Heart right ventricle (tissue), 16 donors: Measurements from ENCODE around the gene MAP7. TPM values are rescaled to one million over a fixed set of nuclear protein-coding genes. Genes with fewer than 3 reads are reported as not detected.

Experiments used
- ATAC-seq, 8 donors: fragments of 200-7000 bp; cut with Tn5 transposase; one replicate each; pipeline ENCODE4 v1.9.1; 2020; ENCODE audit warnings: mild to moderate bottlenecking in 8 of 8, moderate library complexity in 8 of 8, moderate number of reproducible peaks in 1 of 8
- DNase-seq, 2 donors: peaks; one replicate each; pipeline ENCODE4 v3.0.0-alpha.2; 2020
- H3K27ac ChIP-seq, 10 donors: fragments of 200-600 bp; sonication (generic) in 2 of 10; one replicate each; pipeline versions ENCODE4 v1.5.0 to v1.8.0; 2020 to 2022; ENCODE audit warnings: mild to moderate bottlenecking in 3 of 10
- H3K27me3 ChIP-seq, 7 donors: fragments of 200-600 bp; one replicate each; pipeline ENCODE4 v1.8.0; 2021 to 2022; ENCODE audit warnings: mild to moderate bottlenecking in 2 of 7
- H3K36me3 ChIP-seq, 9 donors: fragments of 200-600 bp; sonication (generic) in 1 of 9; one replicate each; pipeline versions ENCODE4 v1.5.0 to v1.8.0; 2020 to 2022; ENCODE audit warnings: mild to moderate bottlenecking in 2 of 9
- H3K4me1 ChIP-seq, 9 donors: fragments of 200-600 bp; sonication (generic) in 1 of 9; one replicate each; pipeline versions ENCODE4 v1.5.0 to v1.8.0; 2020 to 2022; ENCODE audit warnings: mild to moderate bottlenecking in 4 of 9
- H3K4me3 ChIP-seq, 10 donors: fragments of 200-600 bp; sonication (generic) in 2 of 10; one replicate each; pipeline versions ENCODE4 v1.5.0 to v1.8.0; 2020 to 2022; ENCODE audit warnings: mild to moderate bottlenecking in 7 of 10, moderate library complexity in 2 of 10
- H3K9me3 ChIP-seq, 11 donors: fragments of 200-600 bp in 10 of 11; sonication (generic) in 2 of 11; one replicate each; pipeline versions ENCODE4 v1.5.0 to v1.8.0; 2013 to 2022; ENCODE audit warnings: mild to moderate bottlenecking in 2 of 11, control low read depth in 1 of 11, moderate library complexity in 1 of 11
- WGBS, 2 donors: extraction: QIAGEN DNeasy Blood & Tissue Kit; methylation state at CpG; one replicate each; pipeline ENCODE4 v1.1.7; 2013; ENCODE audit warnings: inconsistent platforms in 1 of 2; 5-methylcytosine and 5-hydroxymethylcytosine counted together
- intact Hi-C, 10 donors: fragments of 100-400 bp; cut with DNase I; formaldehyde crosslinking; loops; one replicate each; pipeline versions ENCODE4 v1.11.1 to v1.14.2; 2022
- polyA plus RNA-seq, 2 donors: library from polyadenylated mRNA; stranded (reverse); fragments of 200-250 nt; gene quantifications; one replicate each; pipeline ENCODE4 v1.2.3, GENCODE V29; 2013
- total RNA-seq, 10 donors: library from RNA; stranded (reverse); fragmentation: NEBNext Ultra II Directional in 3 of 10; extraction: Animal tissue kit (Norgen Biotek cat#: 25700) in 3 of 10; gene quantifications; one replicate each; pipeline versions ENCODE4 v1.2.1 to v1.2.4, GENCODE V29; 2021 to 2023
- TF ChIP-seq, protein P1 (sequence below), 9 donors: fragments of 200-600 bp; sonication (generic) in 2 of 9; IDR thresholded peaks; one replicate each; pipeline versions ENCODE4 v1.5.0 to v1.8.0; 2021 to 2022; ENCODE audit warnings: antibody characterized with exemption in 9 of 9, mild to moderate bottlenecking in 5 of 9, moderate library complexity in 1 of 9
- donor health status: Arrhythmogenic right ventricular cardiomyopathy.
- donor health status: ischemic (EF 13 %, LVEDD 7.1; RV severe dilation, severe dysfunction).
- donor health status: healthy with polysubstance abuse.
- donor health status: DM: no; HTN: yes; CAD: no.
- donor health status: DM: no; HTN: no; CAD: no.
- donor health status: ischemic (EF 25% LVEDD 6.9; RV normal size, moderate dysfunction).
- donor health status: ischemic (EF 25% LVEDD 5.7; RV mildly dilated, moderate dysfunction).
- donor health status: healthy.
- donor health status: DM: yes; HTN: yes; CAD: no.
- donor health status: Ischemic cardiomyopathy.
- donor health status: ischemic (EF 35%, LVEDD 5.7; RV mildly dilated, moderate dysfunction).
- donor health status: nonischemic (EF 11% LVEDD 7.7; RV severe dilation, severe dysfunction).
- donor health status: DM: yes; HTN: yes; CAD: no.
- donor health status: PGD.
- donor health status: ischemic (EF 29% LVEDD 5.4; RV normal size, mild dysfunction).
- donor health status: nonischemic (EF 23%, LVEDD 6.1; RV moderate dilation, normal function).

MAP7 gene
- total and polyA plus RNA-seq, 12 donors: 0.48 to 4.1 (median 2.3) TPM

DNA sequence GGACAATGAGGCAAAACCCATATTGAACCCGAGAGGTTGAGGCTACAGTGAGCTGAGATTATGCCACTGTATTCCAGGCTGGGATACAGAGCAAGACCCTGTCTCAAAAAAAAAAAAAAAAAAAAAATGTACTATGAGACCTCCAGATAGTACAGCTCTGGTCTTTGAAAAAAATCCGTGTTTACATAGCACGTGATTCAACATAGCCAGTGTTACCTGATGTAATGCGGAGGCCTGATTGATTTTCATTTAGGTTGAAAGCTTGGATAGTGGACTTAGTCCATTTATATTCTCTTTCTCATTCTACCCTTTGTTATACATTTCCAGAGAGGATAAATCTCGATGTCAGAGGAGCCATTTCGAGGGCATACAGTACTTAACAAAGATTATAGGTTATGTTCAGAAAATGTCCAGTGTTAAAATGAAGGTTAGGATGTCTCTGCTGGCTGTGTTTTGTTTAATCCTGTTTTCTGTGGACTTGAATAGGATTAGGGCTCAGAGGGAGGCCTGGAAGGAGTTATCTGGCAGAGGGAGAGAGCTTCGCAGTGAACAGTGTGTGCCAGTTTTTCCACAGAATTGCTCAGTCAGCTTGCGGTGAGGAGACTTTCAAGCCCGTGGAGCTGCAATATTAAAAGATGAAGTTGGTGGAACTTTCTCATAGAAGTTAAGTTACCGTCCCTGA, 226.7 kb downstream of the MAP7 start:
- ATAC-seq (peak in 4 of 8 donors; percentile 36 to 75 (median 54)), DNase-seq (no peak)
- Histone ChIP-seq H3K27me3 (no peaks in the 10 kb centered on the region), H3K4me3 (no peak overlapping the region), H3K36me3 (no peaks in the 10 kb centered on the region), H3K9me3 (no peaks in the 10 kb centered on the region), H3K4me1 (peaks cover 0 to 16% (median 4%) of the 10 kb centered on the region in 9 donors), H3K27ac (no peak overlapping the region)
- 85% methylated on average over 10 of the region's 10 CpGs for whole genome bisulfite sequencing, 2 donors
- intact Hi-C loops: no loop called here
- TF ChIP-seq, protein P1, sequence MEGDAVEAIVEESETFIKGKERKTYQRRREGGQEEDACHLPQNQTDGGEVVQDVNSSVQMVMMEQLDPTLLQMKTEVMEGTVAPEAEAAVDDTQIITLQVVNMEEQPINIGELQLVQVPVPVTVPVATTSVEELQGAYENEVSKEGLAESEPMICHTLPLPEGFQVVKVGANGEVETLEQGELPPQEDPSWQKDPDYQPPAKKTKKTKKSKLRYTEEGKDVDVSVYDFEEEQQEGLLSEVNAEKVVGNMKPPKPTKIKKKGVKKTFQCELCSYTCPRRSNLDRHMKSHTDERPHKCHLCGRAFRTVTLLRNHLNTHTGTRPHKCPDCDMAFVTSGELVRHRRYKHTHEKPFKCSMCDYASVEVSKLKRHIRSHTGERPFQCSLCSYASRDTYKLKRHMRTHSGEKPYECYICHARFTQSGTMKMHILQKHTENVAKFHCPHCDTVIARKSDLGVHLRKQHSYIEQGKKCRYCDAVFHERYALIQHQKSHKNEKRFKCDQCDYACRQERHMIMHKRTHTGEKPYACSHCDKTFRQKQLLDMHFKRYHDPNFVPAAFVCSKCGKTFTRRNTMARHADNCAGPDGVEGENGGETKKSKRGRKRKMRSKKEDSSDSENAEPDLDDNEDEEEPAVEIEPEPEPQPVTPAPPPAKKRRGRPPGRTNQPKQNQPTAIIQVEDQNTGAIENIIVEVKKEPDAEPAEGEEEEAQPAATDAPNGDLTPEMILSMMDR (IDR thresholded peaks at IDR 0.05): no peak

DNA sequence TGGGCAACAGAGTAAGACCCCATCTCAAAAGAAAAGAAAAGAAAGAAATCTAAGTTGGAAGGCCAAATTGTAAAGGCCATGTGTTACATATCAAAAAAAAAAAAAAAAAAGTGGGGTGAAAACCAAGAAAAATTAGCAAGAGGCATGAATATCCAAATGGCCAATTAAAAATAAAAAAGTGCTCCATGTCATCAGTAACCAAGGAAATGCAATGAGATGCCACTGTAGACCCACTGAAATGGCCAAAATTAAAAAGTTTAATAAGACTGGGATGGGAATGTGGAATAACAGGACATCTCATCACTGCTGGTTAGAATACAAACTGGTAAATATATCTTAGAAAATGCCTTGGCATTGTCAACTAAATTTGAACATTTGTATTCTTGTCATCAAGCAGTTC, 230.5 kb downstream of the MAP7 start:
- H3K4me3 ChIP-seq: no peak overlapping the region
- intact Hi-C loops: loop anchor here in 8 of 10 donors (5.0 to 10.0 kb wide), 6 partner anchors 782 to 867 kb away; no protein-coding TSS in a partner anchor
- H3K9me3 ChIP-seq: no peaks in the 10 kb centered on the region
- H3K4me1 ChIP-seq: peaks cover 0 to 5% (median 0%) of the 10 kb centered on the region in 9 donors
- no peaks in the 10 kb centered on the region for H3K27me3 ChIP-seq
- no peaks in the 10 kb centered on the region for H3K36me3 ChIP-seq
- ATAC-seq: no peak
- no peak for DNase-seq
- H3K27ac ChIP-seq: no peak overlapping the region
- TF ChIP-seq, protein P1 (IDR thresholded peaks at IDR 0.05): no peak

DNA sequence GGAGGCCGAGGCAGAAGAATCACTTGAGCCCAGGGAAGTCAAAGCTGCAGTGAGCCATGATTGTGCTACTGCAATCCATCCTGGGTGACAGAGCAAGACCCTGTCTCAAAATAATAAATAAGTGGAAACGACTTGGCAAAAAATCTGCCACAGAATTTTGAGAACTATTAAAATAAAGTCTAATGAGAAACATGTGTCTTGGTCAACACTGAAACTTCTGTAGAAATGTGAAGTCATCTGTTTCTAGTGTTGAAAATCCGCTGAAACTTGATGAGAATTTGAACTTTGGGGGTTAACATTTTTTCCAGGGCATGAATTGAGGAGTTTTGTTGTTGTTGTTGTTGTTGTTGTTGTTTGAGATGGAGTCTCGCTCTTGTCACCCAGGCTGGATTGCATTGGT, 231.5 kb downstream of the MAP7 start:
- no peaks in the 10 kb centered on the region for H3K36me3 ChIP-seq
- TF ChIP-seq, protein P1 (IDR thresholded peaks at IDR 0.05): no peak
- intact Hi-C loops: loop anchor here in 8 of 10 donors (5.0 to 10.0 kb wide), 6 partner anchors 781 to 866 kb away; no protein-coding TSS in a partner anchor

DNA sequence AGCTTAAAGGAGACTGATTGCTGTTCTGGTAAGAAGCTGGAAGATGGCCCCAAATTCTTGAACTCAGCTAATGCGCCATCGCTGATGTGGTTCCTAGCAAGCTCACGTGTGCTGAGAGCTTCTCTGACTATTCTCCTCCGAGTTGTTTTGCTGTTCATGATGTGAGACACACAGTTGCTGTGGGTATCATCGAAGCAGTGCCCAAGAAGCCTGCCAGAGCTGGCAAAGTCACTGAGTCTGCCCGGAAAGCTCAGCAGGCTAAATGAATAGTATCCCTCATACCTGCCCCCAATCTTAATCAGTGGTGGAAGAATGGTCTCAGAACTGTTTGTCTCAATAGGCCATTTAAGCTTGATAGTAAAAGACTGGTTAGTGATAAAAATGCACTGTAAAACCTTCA, 232.3 kb downstream of the MAP7 start:
- no peaks in the 10 kb centered on the region for H3K36me3 ChIP-seq
- TF ChIP-seq, protein P1 (IDR thresholded peaks at IDR 0.05): no peak
- WGBS, 2 donors: 71 to 74% methylated on average over 6 of the region's 6 CpGs
- no peaks in the 10 kb centered on the region for H3K4me1 ChIP-seq
- H3K9me3 ChIP-seq: no peaks in the 10 kb centered on the region
- DNase-seq (no peak), ATAC-seq (no peak)
- no peak overlapping the region for H3K27ac ChIP-seq
- intact Hi-C loops: loop anchor here in 9 of 10 donors (2.0 to 10.0 kb wide), 8 partner anchors 781 to 866 kb away; no protein-coding TSS in a partner anchor
- peaks cover 0 to 6% (median 0%) of the 10 kb centered on the region in 7 donors for H3K27me3 ChIP-seq
- no peak overlapping the region for H3K4me3 ChIP-seq

More for the DNA sequence above, 231.5 kb downstream of the MAP7 start:
- ATAC-seq: no peak
- Histone ChIP-seq H3K27me3 (peaks cover 0 to 1% (median 0%) of the 10 kb centered on the region in 7 donors), H3K4me3 (no peak overlapping the region), H3K9me3 (no peaks in the 10 kb centered on the region), H3K27ac (no peak overlapping the region), H3K4me1 (no peaks in the 10 kb centered on the region)
- WGBS, 2 donors: 76 to 78% methylated on average over 4 of the region's 4 CpGs
- no peak for DNase-seq
